Stimulated activated CD8-positive, alpha-beta memory T cell treated with anti-CD3 and anti-CD28 coated beads, Interleukin-4, amount 100 ng/mL, for 1 hour (primary cell): ENCODE measurements around the gene LZTFL1.
"Not testable (repeated sequence)": the region's sequence is repeated elsewhere in the genome, so short reads cannot be mapped to it uniquely, and the experiment has no call there.

Source experiments
- DNase-seq, 2 donors: peaks; one replicate each; pipeline ENCODE4 v3.0.0-alpha.2; 2020; ENCODE audit warnings: low read depth in 2 of 2, low spot score in 1 of 2

Gene LZTFL1

GRCh38 chr3:45865563-45865962 lies 23.6 kb upstream of the LZTFL1 start:
- no peak for DNase-seq

DNA sequence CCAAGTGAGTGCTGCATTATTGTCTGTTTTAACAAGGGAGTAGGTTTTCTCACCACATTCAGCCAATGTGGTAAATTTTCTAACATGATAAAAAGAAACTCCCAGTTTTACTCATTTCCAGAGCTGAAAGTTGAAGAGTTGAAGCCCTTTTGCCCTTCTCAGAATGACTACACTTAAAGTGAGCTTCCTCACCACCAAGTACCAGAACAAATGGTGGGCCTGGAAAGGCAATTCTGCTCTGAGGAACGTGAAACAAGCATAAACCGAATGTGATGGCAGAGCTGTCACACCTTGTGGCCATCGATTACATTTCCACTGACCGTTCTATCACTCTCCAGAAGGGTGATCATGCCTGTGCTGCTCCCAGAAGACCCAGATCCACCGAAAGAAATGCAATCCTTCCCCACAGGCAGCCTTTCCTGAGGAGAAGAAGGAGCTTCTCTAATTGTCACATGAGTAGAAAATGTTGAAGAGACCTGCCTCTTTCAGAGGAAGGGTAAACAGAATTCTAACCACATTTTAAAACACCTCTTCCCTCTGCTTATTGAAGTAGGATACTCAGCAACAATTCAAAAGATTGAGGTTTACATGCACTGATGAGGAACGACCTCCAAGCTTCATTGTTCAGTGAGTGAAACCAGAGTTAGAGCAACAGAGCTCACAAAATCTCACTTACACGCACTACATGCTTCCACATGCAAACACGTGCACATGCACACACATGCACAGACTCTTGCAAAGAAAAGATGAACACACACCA lies 23.0 kb upstream of the LZTFL1 start:
- DNase-seq = no peak

DNA sequence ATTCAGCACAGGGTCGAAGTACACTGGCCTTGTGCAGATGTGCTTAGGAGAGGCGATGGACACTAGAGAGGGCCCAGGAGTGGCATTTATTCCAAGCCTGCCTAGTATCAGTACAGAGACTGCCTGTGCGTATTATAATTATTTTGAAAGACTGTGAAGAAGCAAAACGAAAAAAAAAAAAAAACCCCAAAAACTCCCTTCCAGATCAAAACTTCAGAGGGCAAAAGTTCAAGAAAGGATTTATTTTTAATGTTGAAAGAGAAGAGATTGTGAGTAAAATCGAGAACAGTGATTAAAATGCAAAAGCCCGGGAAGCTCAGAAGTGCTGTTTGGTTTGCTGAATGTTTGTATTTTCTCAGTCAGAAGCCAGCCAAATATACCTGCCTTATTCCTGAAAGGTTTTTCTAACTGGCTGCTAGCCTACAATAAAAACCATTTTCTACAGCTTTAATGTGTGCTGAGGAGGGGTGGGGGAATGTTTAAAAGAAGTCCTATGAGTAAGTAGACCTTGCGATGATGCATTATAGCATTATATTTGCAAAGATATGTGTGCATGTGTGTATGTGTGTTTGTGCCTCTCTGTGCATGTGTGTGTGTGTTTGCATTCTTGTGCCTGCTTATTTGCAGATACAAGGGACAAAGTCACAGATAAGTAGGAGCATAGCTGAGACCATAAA lies 19.3 kb upstream of the LZTFL1 start:
- DNase-seq = no peak

DNA sequence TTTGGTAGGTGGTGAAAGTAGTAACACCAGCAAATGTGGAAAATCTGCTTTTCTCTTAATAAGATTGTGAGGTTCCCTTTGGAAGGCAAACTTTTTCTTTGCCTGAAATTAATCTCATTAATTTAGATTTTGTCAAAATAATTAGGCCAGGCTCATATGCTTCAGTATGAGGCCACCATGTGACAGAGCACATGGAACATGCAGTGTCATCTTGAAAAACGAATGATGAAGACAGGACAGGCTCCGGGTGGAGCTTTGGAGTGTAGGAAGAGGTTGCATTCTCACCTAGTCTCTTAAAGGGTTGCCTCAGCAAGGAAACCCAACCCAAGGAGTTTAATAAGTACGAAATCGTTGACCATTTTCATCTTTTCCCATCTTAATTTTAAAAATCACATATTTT lies 18.6 kb upstream of the LZTFL1 start:
- no peak for DNase-seq

DNA sequence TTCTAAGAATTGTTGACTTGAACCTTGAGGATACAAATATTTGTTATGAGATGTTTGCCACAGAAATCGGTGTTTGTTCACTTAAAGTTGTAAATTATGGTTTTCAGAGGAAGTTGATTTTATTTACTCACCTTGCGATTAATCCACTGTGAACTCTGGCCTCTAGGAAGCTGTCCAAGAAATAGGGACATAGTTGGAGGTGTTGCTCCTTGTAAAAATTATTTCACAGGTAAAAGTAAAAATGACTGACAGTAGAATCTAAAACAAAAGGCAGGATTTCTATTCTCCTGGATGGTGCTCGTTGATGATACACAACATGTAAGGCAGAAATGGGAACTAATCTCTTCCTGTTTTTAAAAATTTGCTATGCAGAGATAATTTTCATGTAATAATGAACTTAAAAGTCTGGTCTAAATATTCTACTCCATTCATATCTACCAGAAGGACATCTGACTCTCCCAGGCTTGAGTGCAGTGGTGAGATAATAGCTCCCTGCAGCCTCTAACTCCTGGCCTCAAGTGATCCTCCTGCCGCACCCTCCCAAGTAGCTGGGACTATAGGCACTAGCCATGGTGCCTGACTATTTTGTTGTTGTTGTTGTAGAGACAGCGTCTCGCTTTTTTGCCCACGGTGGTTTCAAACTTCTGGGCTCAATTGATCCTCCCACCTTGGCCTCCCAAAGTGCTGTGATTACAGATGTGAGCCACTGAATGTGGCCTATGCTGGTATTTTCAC lies 17.1 kb upstream of the LZTFL1 start:
- DNase-seq = no peak

- not testable (repeated sequence) for DNase-seq
These were observed 15.1 kb upstream of the LZTFL1 start for GRCh38 chr3:45857024-45857423.

GRCh38 chr3:45856323-45856722 lies 14.4 kb upstream of the LZTFL1 start:
- DNase-seq = not testable (repeated sequence)

DNA sequence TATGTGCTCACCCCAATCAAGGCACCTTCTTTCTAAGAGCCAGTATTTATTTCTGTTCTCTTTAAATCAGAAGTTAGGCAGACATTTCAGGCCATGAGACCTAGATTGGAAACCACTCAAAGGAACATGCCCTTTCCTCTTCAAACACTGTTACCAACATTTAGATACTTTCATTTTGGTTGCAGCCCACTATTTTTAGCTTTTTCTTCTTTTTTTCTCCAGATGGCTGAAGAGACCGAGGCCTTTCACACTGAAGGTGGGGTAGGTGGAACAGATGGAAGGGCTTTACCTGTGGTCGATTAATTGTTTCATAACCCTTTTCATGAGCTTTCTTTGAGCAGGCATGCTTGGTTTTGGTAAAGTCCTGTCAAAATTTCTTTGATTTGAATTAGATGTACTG lies 10.9 kb upstream of the LZTFL1 start:
- no peak for DNase-seq

GRCh38 chr3:45848392-45848791 lies 6.5 kb upstream of the LZTFL1 start:
- DNase-seq = no peak

- DNase-seq = no peak
These were observed 2.7 kb upstream of the LZTFL1 start for GRCh38 chr3:45844616-45845015.

DNA sequence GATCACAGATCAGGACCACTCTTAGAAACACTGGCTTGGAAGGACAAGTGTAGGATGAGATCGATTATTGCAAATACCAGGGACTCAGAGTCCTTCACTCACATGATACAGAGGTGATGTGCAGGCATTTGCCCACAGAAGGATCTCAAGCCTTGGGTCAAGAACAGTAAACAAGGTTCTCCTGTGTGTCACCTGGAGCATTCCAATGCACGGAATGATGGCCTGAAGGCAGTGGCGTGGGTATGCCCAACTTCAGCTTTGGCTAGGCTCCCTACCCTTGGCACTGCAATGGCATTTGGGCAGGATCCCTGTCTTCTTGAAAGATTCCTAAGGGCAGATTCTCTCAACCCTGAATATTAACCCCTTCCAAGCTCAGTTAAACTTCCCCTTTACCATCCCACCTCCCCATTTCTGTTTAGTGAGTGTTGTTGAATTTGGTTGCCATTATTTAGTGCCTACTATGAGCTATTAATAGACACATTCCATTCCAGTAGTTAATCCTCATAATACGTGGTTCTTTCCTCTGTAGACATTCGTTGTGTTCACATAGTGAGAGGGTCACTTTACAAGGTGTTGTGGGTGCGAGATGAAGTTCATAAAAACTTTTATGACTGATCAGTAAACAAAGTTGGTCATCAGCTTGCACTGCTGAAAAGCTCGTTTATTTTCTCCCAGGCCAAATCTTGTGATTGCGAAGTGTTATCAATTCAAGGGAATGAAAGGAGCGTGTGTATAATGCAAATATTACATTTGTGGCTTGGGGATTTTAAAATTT lies 1.1 kb upstream of the LZTFL1 start:
- no peak for DNase-seq

DNA sequence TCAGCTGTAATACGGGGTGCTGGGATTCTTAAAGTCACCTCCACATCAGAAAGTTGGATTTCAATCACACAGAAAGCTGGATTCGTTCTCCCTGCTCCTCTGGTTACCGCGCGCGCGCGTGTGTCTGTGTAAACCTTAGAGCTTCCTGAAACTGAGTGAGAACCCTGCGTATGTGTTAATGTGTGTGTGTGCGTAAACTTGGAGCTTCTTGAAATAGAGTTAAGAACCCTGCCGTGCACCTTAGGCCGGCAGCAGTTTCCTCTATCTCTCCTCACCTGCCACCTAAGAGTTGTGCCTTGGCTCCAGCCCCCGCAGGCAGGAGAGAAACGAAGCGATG lies 531 bp downstream of the LZTFL1 start:
- DNase-seq = no peak

DNA sequence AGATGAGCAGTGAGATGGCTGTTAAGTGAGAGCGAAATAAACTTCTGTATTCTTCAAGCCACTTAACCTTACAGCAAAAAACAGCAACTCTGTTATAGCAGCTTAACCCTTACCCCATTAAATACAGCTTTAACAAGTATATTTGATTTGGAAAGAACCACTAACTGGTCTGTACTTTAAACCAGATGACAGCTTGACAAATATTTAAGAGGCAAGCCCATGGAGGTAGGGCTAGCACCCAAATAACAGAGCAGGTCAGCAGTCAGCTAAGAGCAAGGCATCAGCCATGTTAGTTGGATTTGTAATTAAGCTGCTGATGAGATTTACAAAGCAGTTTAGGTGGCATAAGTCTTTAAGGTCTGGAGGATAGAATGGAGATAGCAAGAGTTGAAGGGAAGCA lies 3.5 kb downstream of the LZTFL1 start:
- DNase-seq = no peak

- DNase-seq = no peak
These were observed 9.2 kb downstream of the LZTFL1 start for GRCh38 chr3:45832699-45833098.

GRCh38 chr3:45830121-45830520 lies 11.8 kb downstream of the LZTFL1 start:
- DNase-seq = no peak

- no peak for DNase-seq
These were observed 15.0 kb downstream of the LZTFL1 start for GRCh38 chr3:45826908-45827307.

DNA sequence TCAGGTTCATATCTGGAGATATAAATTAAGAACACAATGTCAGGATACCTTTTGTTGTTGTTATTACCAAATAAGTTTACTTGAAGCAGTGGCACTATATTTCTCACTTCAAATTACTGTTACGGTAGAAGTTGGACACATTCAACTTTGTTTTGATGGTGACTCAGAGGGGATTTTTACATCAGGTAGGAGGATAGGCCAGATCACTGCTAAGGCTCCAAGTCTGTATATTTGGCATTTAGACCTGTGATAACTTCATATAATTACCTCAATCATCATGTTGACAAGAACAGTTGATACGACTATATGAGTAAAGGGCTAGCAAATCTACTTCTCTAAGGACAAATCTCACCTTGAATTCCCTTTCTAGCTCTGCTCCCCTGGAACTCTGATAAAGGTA lies 15.6 kb downstream of the LZTFL1 start:
- no peak for DNase-seq

DNA sequence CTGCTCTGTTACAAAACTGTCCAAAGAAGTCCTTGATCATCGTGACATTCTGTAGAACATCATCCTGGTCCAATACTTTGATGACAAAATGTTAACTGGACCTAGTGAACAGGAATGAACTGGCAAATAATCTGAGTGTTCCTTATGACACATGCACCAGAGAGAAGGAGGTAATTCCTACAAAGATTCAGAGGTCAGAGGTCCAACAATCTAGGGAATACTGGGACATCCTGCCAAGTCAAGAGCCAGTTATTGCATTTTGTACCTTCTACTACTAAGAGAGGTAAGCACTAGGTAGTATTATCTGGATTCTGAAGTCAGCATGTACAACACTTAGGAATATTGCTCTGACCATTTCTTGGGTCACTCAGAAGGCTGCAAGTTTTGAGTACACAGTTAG lies 20.8 kb downstream of the LZTFL1 start:
- DNase-seq = no peak

DNA sequence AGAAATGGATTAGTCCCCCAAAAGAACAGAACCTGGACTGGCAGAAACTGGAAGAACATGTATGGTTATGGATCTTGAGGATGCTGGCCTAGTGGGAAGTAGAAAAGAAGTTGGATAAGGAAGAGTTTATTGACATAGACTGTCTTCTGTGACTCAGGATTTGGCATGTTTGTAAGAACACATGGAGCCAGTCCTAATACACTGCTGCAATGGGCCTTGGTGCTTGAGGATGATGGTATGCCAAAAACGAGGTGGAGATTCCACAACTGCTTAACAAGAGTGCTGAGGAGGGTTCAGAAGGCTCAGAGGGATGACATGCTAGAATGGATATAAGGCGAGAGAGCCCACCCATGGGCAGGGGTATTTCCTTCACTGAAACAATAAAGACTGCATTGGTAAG lies 22.4 kb downstream of the LZTFL1 start:
- no peak for DNase-seq

- no peak for DNase-seq
These were observed 23.9 kb downstream of the LZTFL1 start for GRCh38 chr3:45817831-45818522.

DNA sequence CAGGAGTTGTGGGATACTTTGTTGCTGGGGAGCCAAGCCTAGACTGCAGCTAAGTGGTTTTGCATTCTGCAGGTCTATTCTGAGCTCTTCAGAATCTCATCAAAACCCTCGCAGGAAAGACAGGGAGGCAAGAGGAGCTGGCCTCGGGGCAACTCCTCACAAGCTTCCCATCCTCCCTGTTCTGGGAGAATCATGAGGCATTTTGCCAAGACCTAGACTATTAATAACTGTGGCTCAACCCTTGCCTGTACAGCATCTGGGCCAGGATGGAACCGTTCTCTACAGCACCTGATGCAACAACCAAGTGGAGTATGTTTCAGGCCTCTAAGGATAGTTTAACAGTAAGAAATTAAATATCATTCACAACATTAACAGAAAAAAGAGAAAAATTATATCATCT lies 25.4 kb downstream of the LZTFL1 start:
- DNase-seq = no peak
